ENCODE measurements around the gene NCR2.

NCR2 gene

DNA sequence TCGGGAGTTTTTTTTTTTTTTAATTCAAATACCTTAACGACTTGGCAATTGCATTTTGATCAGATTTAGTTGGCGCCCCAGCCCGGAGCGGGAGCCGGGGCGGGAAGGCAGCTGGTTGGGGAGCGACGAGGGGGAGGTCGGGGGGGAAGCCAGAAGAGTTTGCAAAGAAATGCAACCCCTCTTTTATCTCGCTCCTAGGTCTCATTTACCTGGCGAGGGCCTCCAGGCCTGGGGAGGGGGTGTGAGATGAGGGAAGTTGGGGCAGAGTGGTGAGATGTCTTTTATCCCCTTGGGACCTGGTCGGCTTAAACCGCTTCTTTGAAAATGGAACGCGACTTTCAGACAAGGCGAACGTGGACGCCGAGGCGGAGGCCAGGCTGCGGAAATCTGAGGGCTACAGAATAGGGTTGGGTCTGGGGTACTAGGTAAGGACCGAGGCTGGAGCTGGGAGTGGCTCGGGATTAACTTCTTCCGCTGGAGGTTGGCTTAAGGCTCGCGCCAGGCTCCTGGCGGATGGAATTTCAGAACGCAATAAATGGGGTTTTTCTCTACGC lies 40.3 kb downstream of the NCR2 start:
- H3K4me3 ChIP-seq (ENCODE audit: low read length), result no peak overlapping the region
- TF ChIP-seq ZNF274 (IDR thresholded peaks at IDR 0.05; ENCODE audit: low read depth, low read length), result no peak

DNA sequence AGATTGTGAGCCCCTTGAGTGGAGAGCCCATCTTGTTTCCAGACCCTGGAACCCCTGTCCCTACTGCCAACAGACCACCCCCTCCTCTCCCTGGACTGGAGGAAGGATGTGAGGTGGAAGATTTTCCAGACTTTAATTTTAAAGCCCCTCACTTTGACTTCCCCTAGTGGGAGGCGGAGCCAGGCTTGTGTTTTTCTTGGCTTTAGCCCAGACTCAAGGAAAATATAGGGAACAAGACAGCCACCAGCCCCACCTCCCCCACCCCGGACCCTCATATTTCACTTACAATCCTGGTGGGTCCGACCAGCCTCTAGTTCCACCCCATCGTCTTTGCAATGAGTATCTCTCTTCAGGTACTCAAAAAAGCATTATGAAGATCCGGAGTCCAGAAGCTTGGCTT lies 40.8 kb downstream of the NCR2 start:
- no peak for TF ChIP-seq ZNF274 (IDR thresholded peaks at IDR 0.05; ENCODE audit: low read depth, low read length)
- no peak overlapping the region for H3K4me3 ChIP-seq (ENCODE audit: low read length)

DNA sequence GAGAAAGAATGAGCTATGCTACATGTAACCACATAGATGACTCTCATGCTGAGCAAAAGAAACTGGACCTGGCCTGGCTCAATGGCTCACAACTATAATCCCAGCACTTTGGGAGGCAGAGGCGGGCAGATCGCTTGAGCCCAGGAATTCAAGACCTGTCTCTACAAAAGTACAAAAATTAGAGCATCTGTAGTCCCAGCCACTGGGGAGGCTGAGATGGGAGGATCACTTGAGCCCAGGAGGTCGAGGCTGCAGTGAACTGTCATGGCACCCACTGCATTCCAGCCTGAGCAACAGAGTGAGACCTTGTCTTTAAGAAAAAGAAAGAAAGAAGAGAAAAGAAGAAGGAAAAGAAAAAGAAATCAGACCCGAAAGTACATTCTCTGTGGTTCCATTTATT lies 41.7 kb downstream of the NCR2 start:
- no peak overlapping the region for H3K4me3 ChIP-seq (ENCODE audit: low read length)
- TF ChIP-seq ZNF274 (IDR thresholded peaks at IDR 0.05; ENCODE audit: low read depth, low read length), result no peak

DNA sequence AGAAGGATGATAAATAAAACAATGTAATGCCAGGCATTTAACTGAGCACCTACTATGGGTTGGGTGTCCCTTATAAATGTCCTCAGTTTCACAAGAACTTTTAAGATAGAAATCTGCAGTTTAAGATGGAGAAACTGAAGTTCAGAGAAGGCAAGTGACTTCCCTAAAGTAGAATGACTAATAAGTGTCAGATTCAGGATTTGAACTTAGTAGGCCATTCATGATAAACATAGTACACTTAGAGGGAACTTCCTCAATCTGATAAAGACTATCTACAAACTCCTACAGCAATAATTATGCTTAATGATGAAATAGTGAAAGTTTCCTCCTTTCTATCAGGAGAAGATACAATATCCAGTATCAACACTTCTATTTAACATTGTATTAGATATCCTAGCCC lies 43.9 kb downstream of the NCR2 start:
- H3K4me3 ChIP-seq (ENCODE audit: low read length), result no peak overlapping the region
- TF ChIP-seq ZNF274 (IDR thresholded peaks at IDR 0.05; ENCODE audit: low read depth, low read length), result no peak

DNA sequence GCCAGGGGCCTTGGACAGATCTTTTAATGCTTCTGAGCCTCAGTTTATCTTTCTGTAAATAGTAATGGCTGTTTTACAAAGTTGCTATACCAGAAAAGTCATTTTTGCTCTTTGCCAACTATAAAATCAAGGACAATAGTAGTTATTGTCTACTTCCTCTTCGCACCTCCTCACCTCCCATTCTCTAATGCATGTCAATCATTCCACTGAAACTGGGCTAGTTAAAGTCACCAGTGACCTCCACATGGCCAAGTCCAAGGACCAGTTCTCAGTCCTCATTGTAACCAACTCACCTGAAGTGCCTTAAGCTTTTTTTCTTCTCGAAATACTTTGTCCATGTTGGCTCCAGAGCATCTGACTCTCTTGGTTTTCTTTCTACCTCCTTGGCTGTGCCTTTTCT lies 51.2 kb downstream of the NCR2 start:
- TF ChIP-seq ZNF274 (IDR thresholded peaks at IDR 0.05; ENCODE audit: low read depth, low read length), result no peak
- H3K4me3 ChIP-seq (ENCODE audit: low read length), result no peak overlapping the region

DNA sequence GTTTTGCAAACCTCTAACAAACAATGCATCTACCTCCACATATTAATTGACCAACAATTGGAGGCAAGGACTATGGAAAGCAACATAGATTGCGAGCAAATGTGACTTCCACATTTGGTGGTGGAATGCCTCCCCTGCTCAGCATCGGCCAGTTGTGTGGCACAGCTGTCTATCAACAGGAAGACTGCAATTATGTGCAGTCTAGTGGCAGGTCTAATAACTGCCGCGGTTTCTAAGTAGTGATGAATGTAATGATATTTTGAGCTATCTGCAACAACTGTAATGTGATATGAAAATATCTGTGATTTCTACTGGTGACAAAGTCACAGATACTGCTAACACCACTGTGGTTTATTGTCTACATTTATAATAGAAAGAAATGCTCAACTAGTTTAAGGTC lies 56.8 kb downstream of the NCR2 start:
- H3K4me3 ChIP-seq (ENCODE audit: low read length), result no peak overlapping the region
- no peak for TF ChIP-seq ZNF274 (IDR thresholded peaks at IDR 0.05; ENCODE audit: low read depth, low read length)

DNA sequence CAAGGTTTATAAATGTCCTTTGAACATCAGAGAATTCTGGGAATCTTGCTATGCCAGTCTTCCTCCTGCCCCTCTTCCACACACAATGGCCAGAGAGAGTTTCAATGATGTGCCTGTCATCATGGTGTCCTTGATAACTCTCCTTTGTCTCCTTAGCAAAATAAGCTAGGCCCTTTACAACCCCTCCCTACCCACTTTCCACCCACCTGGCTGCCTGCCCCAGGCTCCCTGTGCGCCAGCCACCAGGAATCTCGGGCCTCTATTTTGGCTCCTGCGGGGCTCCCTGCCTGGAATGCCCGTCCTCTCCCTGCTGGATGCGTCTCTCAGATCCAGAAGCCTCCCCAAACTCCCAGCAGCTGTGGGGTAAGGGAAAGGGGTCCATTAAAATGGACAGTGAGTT lies 60.9 kb downstream of the NCR2 start:
- TF ChIP-seq ZNF274 (IDR thresholded peaks at IDR 0.05; ENCODE audit: low read depth, low read length), result no peak
- H3K4me3 ChIP-seq (ENCODE audit: low read length), result no peak overlapping the region

DNA sequence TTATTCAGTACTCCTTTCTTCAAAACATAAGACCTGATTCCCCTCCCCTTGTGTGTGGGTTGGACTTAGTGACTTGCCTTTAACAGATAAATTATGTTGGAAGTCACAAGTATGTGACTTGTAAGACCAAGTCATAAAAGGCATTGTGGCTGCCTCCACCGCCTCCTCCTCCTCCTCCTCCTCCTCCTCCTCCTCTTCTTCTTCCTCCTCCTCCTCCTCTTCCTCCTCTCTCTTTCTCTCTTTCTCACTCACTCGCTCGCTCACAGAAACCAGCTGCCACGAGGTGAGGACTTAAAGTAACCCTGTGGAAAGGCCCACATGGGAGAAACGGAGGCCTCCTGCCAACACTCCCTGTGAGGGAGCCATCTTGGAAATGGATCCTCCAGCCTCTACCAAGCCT lies 64.0 kb downstream of the NCR2 start:
- H3K4me3 ChIP-seq (ENCODE audit: low read length), result no peak overlapping the region
- no peak for TF ChIP-seq ZNF274 (IDR thresholded peaks at IDR 0.05; ENCODE audit: low read depth, low read length)

Data from GM08714 (cell line).